Astrocyte of the spinal cord (primary cell): ENCODE data around the gene TBX5.
A peak's percentile ranks its signal among the peaks of the same experiment; 100 is the strongest.

Experiments used
- DNase-seq: peaks from one replicate; pipeline ENCODE4 v3.0.0; 2011; ENCODE audit warnings: low read depth, low spot score
- H3K4me3 ChIP-seq: 2 replicates; pipeline ENCODE4 v1.5.1; 2011; ENCODE audit warnings: low read depth, mild to moderate bottlenecking, low read length, moderate library complexity
- in situ Hi-C: cut with HindIII; loops from 2 replicates; pipeline ENCODE4 v1.10.0; 2017; ENCODE audit warnings: low sequenced_read_pairs
- TF ChIP-seq, protein P1 (sequence below): IDR thresholded peaks from 2 replicates; pipeline ENCODE4 v1.5.1; 2012; ENCODE audit warnings: low read depth, mild to moderate bottlenecking, low read length, inconsistent platforms

TBX5 gene

GRCh38 chr12:114406316-114406983, 506 bp upstream of the TBX5 start:
- no peak overlapping the region for H3K4me3 ChIP-seq
- no peak for DNase-seq
- in situ Hi-C loops = no loop called here
- TF ChIP-seq, protein P1, sequence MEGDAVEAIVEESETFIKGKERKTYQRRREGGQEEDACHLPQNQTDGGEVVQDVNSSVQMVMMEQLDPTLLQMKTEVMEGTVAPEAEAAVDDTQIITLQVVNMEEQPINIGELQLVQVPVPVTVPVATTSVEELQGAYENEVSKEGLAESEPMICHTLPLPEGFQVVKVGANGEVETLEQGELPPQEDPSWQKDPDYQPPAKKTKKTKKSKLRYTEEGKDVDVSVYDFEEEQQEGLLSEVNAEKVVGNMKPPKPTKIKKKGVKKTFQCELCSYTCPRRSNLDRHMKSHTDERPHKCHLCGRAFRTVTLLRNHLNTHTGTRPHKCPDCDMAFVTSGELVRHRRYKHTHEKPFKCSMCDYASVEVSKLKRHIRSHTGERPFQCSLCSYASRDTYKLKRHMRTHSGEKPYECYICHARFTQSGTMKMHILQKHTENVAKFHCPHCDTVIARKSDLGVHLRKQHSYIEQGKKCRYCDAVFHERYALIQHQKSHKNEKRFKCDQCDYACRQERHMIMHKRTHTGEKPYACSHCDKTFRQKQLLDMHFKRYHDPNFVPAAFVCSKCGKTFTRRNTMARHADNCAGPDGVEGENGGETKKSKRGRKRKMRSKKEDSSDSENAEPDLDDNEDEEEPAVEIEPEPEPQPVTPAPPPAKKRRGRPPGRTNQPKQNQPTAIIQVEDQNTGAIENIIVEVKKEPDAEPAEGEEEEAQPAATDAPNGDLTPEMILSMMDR = no peak

DNA sequence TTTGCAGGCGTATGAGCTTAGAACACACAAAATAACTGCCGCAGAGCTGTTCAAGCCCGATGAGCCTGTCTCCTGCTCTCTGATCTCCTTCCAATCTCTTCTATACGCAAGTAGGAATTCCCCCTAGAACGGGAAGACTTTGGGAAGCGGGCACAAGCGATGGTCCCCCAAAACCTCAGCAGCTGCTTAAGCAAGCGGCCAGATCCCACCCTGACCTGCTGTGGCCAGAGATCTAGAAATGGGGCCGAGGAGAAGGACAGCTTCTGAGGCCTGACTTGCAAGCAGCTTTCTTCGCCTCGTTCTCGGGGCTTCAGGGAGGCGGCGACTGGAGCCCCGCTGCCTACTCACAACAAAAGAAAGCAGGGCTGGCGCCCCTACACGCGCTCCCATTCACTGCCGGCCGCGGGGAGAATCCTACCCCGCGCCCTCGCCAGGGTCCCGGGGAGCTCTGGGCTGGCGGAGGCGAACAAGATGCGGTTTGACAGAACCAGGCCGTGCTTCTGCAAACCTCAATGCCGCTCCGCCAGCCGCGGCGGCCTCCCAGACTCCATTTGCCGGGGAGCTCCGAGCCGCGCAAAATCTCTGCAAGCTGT, 922 bp downstream of the TBX5 start:
- H3K4me3 ChIP-seq = no peak overlapping the region
- no peak for DNase-seq
- TF ChIP-seq, protein P1 = no peak
- in situ Hi-C loops = no loop called here

- DNase-seq = no peak
- in situ Hi-C loops = no loop called here
- TF ChIP-seq, protein P1 = no peak
- H3K4me3 ChIP-seq = no peak overlapping the region
Observed at GRCh38 chr12:114404083-114404925, 1.6 kb downstream of the TBX5 start.

- in situ Hi-C loops = no loop called here
- no peak overlapping the region for H3K4me3 ChIP-seq
- no peak for DNase-seq
- TF ChIP-seq, protein P1 = no peak
Observed at GRCh38 chr12:114403690-114404066, 2.3 kb downstream of the TBX5 start.

- DNase-seq = no peak
- H3K4me3 ChIP-seq = no peak overlapping the region
- TF ChIP-seq, protein P1 = peak; percentile 17
- in situ Hi-C loops = no loop called here
Observed at GRCh38 chr12:114403011-114403689, 2.8 kb downstream of the TBX5 start.

- no peak for DNase-seq
- H3K4me3 ChIP-seq = no peak overlapping the region
- in situ Hi-C loops = no loop called here
- TF ChIP-seq, protein P1 = no peak
Observed at GRCh38 chr12:114402084-114402717, 3.7 kb downstream of the TBX5 start.
